HG03520 (cell line): ENCODE data around the gene PSMA5.
"Not testable (repeated sequence)": the region's sequence is repeated elsewhere in the genome, so short reads cannot be mapped to it uniquely, and the experiment has no call there.

Experiments used
- ATAC-seq: cut with Tn5 transposase; IDR thresholded peaks from one replicate; pipeline ENCODE4 v1.9.1; 2021; ENCODE audit warnings: mild to moderate bottlenecking, moderate library complexity; ENCODE audit not compliant: unreplicated experiment

The PSMA5 gene

DNA sequence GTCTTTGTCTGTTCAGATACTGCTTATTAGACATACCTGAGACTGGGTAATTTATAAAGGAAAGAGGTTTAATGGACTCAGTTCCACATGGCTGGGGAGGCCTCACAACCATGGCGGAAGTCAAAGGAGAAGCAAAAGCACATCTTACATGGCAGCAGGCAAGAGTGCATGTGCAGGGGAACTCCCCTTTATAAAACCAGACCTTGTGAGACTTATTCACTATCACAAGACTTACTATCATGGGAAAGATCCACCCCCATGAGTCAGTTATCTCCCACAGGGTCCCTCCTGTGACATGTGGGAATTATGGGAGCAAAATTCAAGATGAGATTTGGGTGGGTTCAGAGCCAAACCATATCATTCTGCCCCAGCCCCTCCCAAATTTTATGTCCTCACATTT is 7.1 kb upstream of the PSMA5 start:
- no peak for ATAC-seq

- ATAC-seq, result no peak
Measured at GRCh38 chr1:109432336-109432735, 6.1 kb upstream of the PSMA5 start.

DNA sequence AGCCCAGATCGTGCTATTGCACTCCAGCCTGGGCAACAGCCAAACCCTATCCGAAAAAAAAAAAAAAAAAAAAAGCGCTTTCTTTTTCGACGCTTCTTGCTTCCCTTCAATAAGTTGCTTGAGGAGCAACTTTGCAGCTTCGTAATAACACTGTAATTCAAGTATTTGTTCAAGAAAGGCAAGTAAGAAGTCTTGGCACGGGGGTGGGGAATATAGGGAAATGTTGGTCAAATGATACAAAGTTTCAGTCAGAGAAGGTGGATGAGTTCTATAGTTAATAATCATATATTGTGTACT is 871 bp upstream of the PSMA5 start:
- ATAC-seq, result no peak

GRCh38 chr1:109425391-109426280 is 612 bp downstream of the PSMA5 start:
- ATAC-seq, result peak; percentile 25

GRCh38 chr1:109423498-109423897 is 2.8 kb downstream of the PSMA5 start:
- no peak for ATAC-seq

DNA sequence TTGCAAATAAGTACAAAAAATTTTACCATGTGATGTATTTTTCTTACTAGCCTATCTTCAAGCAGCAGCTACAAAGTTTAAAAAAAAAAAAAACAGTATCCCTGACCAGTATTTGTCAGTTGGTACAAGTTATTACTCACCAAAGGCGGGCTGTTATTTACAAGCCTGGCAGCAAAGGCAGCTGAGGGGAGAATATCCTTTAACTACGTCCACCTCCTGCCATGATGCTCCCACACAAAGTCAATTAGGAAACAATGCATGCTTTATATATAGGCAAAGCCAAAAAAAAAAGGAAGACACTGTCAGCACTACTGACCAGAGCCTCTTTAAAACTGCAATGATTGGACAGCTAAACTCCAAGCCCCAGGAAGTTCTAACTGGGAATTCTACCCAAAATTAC is 13.7 kb downstream of the PSMA5 start:
- ATAC-seq, result no peak

GRCh38 chr1:109404838-109405237 is 21.4 kb downstream of the PSMA5 start:
- no peak for ATAC-seq

GRCh38 chr1:109402025-109402424 is 24.2 kb downstream of the PSMA5 start:
- no peak for ATAC-seq

- no peak for ATAC-seq
Measured at GRCh38 chr1:109400035-109400655, 26.1 kb downstream of the PSMA5 start.

GRCh38 chr1:109399326-109399957 is 26.8 kb downstream of the PSMA5 start:
- no peak for ATAC-seq

GRCh38 chr1:109398343-109399225 is 27.7 kb downstream of the PSMA5 start:
- no peak for ATAC-seq

GRCh38 chr1:109397581-109398342 is 28.5 kb downstream of the PSMA5 start, which contains the start of gene SORT1:
Gene SORT1, minus strand, starts transcription at chr1:109397918. Its CDS starts 26 bp downstream, at chr1:109397892.
- ATAC-seq, result peak; percentile 66

GRCh38 chr1:109396871-109397580 is 29.2 kb downstream of the PSMA5 start:
- ATAC-seq, result no peak

- ATAC-seq, result no peak
Measured at GRCh38 chr1:109396513-109396839, 29.8 kb downstream of the PSMA5 start.

DNA sequence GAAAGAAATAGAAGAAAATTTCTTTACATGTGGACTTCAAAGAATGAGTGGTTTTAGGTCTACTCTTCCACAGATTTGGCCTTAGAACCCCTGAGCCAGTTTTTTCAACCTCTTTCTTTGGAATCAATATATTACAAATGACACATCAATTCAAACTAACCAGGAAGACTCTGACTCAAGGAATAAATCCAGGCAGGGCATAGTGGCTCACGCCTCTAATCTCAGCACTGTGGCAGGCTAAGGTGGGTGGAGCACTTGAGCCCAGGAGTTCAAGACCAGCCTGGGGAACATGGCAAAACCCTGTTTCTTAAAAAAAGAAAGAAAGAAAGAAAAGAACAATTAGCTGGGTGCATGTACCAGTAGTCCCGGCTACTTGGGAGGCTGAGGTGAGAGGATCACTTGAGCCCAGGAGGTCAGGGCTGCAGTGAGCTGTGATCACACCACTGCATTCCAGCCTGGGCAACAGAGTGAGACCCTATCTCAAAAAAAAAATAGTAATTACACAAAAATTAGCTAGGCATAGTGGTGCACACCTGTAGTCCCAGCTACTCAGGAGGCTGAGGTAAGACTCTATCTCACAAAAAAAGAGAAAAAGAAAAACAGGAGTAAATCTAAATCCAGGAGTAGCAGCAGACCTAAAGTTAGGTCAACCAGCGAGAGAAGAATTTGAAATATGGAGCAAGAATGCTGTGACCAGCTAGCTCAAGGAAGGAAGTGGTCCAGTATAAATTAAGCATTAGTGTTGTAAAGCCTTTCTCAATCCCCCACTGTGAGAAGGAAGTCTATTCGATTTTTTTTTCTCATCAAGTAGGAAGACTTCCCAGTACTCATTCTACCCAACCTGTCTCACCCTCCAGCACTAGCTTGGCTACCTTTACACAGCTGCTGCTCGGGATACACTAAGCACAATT is 30.4 kb downstream of the PSMA5 start:
- ATAC-seq, result no peak

GRCh38 chr1:109395282-109395599 is 31.0 kb downstream of the PSMA5 start:
- ATAC-seq, result not testable (repeated sequence)

- no peak for ATAC-seq
Measured at GRCh38 chr1:109394591-109395281, 31.5 kb downstream of the PSMA5 start.

DNA sequence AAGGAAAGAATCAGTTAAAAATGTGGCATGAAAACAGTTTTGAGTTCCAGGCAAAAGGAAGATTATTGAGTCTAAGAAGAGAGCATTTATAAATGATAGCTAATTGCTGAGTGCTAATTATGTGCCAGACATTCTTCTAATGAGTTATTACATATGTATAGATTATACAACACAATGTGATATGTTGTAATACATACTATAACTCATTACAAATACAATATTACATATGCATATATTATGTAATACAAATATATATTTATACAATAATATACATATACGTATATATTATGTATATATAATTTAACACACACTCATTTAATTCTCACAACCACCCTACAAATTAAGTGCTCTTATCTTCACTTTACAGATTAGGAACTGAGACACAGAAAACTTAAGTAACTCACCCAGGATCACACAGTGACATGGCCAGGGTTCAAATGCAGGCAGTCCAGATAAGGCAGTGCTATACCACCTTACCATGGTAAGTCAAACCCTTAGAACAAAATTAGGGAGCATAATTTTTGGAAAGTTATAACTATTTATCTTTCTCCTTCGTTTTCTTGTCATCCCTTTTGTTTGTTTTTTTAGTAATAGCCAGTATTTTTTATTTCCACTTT is 32.5 kb downstream of the PSMA5 start:
- no peak for ATAC-seq
